Cardiac septum (tissue), 1 donor: ENCODE measurements around the gene NTMT2. TPM values are rescaled to one million over a fixed set of nuclear protein-coding genes. Genes with fewer than 3 reads are reported as not detected.
"Not testable (repeated sequence)": the region's sequence is repeated elsewhere in the genome, so short reads cannot be mapped to it uniquely, and the experiment has no call there.

Experiments
- DNase-seq: peaks from one replicate; pipeline ENCODE4 v3.0.0-alpha.2; 2020; ENCODE audit warnings: low spot score
- intact Hi-C: fragments of 100-400 bp; cut with DNase I; formaldehyde crosslinking; loops from one replicate; pipeline ENCODE4 v1.14.0; 2022
- total RNA-seq: library from RNA; stranded (reverse); fragmentation: NEBNext Ultra II Directional; extraction: Animal tissue kit (Norgen Biotek cat#: 25700); gene quantifications from one replicate; pipeline ENCODE4 v1.2.1, GENCODE V29; 2021
- donor health status: DM: no; HTN: no; CAD: no.

Gene NTMT2
- total RNA-seq, 1 donor from 2014 or later = 2.0 TPM

- intact Hi-C loops = no loop called here
- no peak for DNase-seq
Observed at GRCh38 chr1:170153417-170153816, 7.7 kb downstream of the NTMT2 start.

- intact Hi-C loops = no loop called here
- no peak for DNase-seq
Observed at GRCh38 chr1:170155055-170155454, 9.3 kb downstream of the NTMT2 start.

GRCh38 chr1:170156594-170156993 is 10.8 kb downstream of the NTMT2 start:
- intact Hi-C loops = no loop called here
- no peak for DNase-seq

- no peak for DNase-seq
- intact Hi-C loops = no loop called here
Observed at GRCh38 chr1:170157820-170158219, 12.1 kb downstream of the NTMT2 start.

GRCh38 chr1:170162459-170163246 is 16.9 kb downstream of the NTMT2 start:
- DNase-seq = peak; percentile 78
- intact Hi-C loops = loop anchor here (2.0 kb wide), 1 partner anchor 16 kb away; no protein-coding TSS in a partner anchor

GRCh38 chr1:170164103-170164763 is 18.5 kb downstream of the NTMT2 start:
- intact Hi-C loops = no loop called here
- DNase-seq = no peak

- no peak for DNase-seq
- intact Hi-C loops = no loop called here
Observed at GRCh38 chr1:170166518-170167180, 20.9 kb downstream of the NTMT2 start.

- no peak for DNase-seq
- intact Hi-C loops = no loop called here
Observed at GRCh38 chr1:170168265-170168664, 22.5 kb downstream of the NTMT2 start.

- intact Hi-C loops, DNase-seq: not testable (repeated sequence)
Observed at GRCh38 chr1:170170513-170170912, 24.8 kb downstream of the NTMT2 start.

- intact Hi-C loops = no loop called here
- DNase-seq = no peak
Observed at GRCh38 chr1:170174395-170174794, 28.6 kb downstream of the NTMT2 start.

GRCh38 chr1:170175041-170175440 is 29.3 kb downstream of the NTMT2 start:
- intact Hi-C loops = no loop called here
- no peak for DNase-seq

- intact Hi-C loops = no loop called here
- no peak for DNase-seq
Observed at GRCh38 chr1:170175484-170175883, 29.7 kb downstream of the NTMT2 start.

GRCh38 chr1:170176772-170177171 is 31.0 kb downstream of the NTMT2 start:
- intact Hi-C loops = no loop called here
- no peak for DNase-seq

GRCh38 chr1:170182442-170182841 is 36.7 kb downstream of the NTMT2 start:
- intact Hi-C loops = no loop called here
- DNase-seq = no peak

GRCh38 chr1:170192546-170192945 is 46.8 kb downstream of the NTMT2 start:
- intact Hi-C loops = no loop called here
- DNase-seq = no peak

GRCh38 chr1:170194451-170194850 is 48.7 kb downstream of the NTMT2 start:
- intact Hi-C loops = no loop called here
- no peak for DNase-seq

GRCh38 chr1:170196490-170197236 is 50.9 kb downstream of the NTMT2 start:
- DNase-seq = no peak
- intact Hi-C loops = no loop called here

GRCh38 chr1:170198090-170198489 is 52.3 kb downstream of the NTMT2 start:
- no peak for DNase-seq
- intact Hi-C loops = no loop called here

- no peak for DNase-seq
Observed at GRCh38 chr1:170198584-170198983, 52.8 kb downstream of the NTMT2 start.

GRCh38 chr1:170200161-170200560 is 54.4 kb downstream of the NTMT2 start:
- no peak for DNase-seq
- intact Hi-C loops = no loop called here

More at GRCh38 chr1:170198584-170198983, 52.8 kb downstream of the NTMT2 start:
- intact Hi-C loops = no loop called here
